ENCODE results near the gene EZR.

DNA sequence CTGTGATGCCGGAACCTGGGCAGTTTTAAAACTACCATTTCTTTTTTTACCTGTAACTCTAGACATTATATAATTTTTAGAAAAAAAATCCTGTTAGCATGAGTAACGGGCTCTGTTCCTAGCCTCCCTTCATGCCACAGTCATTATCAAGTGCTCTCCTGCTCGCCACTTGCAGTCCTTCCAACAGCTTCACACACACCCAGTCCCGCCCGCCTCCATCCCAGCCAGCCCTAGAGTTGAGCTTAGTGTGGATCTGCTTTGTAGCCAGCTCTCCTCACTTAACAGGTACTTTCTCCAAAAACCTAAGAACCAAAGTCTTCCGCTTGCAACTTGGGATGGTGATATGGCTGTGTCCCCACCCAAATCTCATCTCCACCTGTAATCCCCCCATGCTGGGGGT lies 51.5 kb downstream of the EZR start:
- no peak for TF ChIP-seq EZH2 (IDR thresholded peaks at IDR 0.05; ENCODE audit: insufficient read depth, low read length)
- TF ChIP-seq, protein P1, sequence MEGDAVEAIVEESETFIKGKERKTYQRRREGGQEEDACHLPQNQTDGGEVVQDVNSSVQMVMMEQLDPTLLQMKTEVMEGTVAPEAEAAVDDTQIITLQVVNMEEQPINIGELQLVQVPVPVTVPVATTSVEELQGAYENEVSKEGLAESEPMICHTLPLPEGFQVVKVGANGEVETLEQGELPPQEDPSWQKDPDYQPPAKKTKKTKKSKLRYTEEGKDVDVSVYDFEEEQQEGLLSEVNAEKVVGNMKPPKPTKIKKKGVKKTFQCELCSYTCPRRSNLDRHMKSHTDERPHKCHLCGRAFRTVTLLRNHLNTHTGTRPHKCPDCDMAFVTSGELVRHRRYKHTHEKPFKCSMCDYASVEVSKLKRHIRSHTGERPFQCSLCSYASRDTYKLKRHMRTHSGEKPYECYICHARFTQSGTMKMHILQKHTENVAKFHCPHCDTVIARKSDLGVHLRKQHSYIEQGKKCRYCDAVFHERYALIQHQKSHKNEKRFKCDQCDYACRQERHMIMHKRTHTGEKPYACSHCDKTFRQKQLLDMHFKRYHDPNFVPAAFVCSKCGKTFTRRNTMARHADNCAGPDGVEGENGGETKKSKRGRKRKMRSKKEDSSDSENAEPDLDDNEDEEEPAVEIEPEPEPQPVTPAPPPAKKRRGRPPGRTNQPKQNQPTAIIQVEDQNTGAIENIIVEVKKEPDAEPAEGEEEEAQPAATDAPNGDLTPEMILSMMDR (IDR thresholded peaks at IDR 0.05; ENCODE audit: insufficient read depth, low read depth, low read length), result no peak
